Nephron progenitor cell (in vitro differentiated cells): ENCODE results near the gene TOM1L2.

Source experiments
- DNase-seq: peaks from one replicate; pipeline ENCODE4 v3.0.0; 2021
- H3K27ac Mint-ChIP-seq: 2 replicates; pipeline ENCODE4 v1.8.0; 2021; ENCODE audit warnings: mild to moderate bottlenecking, moderate library complexity, mixed read lengths
- H3K27me3 Mint-ChIP-seq: 2 replicates; pipeline ENCODE4 v1.8.0; 2021; ENCODE audit warnings: mild to moderate bottlenecking, low read depth, mixed read lengths; ENCODE audit not compliant: poor library complexity
- H3K36me3 Mint-ChIP-seq: 2 replicates; pipeline ENCODE4 v1.8.0; 2021; ENCODE audit warnings: low read depth, mixed read lengths
- H3K4me1 Mint-ChIP-seq: 2 replicates; pipeline ENCODE4 v1.8.0; 2021; ENCODE audit warnings: mixed read lengths
- H3K4me3 Mint-ChIP-seq: 2 replicates; pipeline ENCODE4 v1.8.0; 2021; ENCODE audit warnings: mild to moderate bottlenecking, moderate library complexity, mixed read lengths
- H3K9me3 Mint-ChIP-seq: 2 replicates; pipeline ENCODE4 v1.8.0; 2021; ENCODE audit warnings: mild to moderate bottlenecking, moderate library complexity, mixed read lengths
- TF ChIP-seq, protein P1 (sequence below): fragments of 200-600 bp; sonication (generic); IDR thresholded peaks from 2 replicates; pipeline ENCODE4 v1.5.0; 2021; ENCODE audit warnings: antibody characterized with exemption

Gene TOM1L2

GRCh38 chr17:17813725-17814095 lies 158.5 kb downstream of the TOM1L2 start:
- no peak for DNase-seq
- Mint-ChIP-seq H3K9me3 (no peaks in the 10 kb centered on the region), H3K27me3 (no peaks in the 10 kb centered on the region), H3K27ac (no peak overlapping the region), H3K4me1 (peaks cover 40% of the 10 kb centered on the region), H3K36me3 (peaks cover 4% of the 10 kb centered on the region), H3K4me3 (no peak overlapping the region)
- TF ChIP-seq, protein P1, sequence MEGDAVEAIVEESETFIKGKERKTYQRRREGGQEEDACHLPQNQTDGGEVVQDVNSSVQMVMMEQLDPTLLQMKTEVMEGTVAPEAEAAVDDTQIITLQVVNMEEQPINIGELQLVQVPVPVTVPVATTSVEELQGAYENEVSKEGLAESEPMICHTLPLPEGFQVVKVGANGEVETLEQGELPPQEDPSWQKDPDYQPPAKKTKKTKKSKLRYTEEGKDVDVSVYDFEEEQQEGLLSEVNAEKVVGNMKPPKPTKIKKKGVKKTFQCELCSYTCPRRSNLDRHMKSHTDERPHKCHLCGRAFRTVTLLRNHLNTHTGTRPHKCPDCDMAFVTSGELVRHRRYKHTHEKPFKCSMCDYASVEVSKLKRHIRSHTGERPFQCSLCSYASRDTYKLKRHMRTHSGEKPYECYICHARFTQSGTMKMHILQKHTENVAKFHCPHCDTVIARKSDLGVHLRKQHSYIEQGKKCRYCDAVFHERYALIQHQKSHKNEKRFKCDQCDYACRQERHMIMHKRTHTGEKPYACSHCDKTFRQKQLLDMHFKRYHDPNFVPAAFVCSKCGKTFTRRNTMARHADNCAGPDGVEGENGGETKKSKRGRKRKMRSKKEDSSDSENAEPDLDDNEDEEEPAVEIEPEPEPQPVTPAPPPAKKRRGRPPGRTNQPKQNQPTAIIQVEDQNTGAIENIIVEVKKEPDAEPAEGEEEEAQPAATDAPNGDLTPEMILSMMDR = no peak

- Mint-ChIP-seq H3K4me1 (peaks cover 37% of the 10 kb centered on the region), H3K36me3 (no peaks in the 10 kb centered on the region), H3K9me3 (no peaks in the 10 kb centered on the region), H3K27ac (no peak overlapping the region), H3K27me3 (no peaks in the 10 kb centered on the region), H3K4me3 (no peak overlapping the region)
- TF ChIP-seq, protein P1 = no peak
- DNase-seq = no peak
These were observed 159.0 kb downstream of the TOM1L2 start for GRCh38 chr17:17813055-17813724.

DNA sequence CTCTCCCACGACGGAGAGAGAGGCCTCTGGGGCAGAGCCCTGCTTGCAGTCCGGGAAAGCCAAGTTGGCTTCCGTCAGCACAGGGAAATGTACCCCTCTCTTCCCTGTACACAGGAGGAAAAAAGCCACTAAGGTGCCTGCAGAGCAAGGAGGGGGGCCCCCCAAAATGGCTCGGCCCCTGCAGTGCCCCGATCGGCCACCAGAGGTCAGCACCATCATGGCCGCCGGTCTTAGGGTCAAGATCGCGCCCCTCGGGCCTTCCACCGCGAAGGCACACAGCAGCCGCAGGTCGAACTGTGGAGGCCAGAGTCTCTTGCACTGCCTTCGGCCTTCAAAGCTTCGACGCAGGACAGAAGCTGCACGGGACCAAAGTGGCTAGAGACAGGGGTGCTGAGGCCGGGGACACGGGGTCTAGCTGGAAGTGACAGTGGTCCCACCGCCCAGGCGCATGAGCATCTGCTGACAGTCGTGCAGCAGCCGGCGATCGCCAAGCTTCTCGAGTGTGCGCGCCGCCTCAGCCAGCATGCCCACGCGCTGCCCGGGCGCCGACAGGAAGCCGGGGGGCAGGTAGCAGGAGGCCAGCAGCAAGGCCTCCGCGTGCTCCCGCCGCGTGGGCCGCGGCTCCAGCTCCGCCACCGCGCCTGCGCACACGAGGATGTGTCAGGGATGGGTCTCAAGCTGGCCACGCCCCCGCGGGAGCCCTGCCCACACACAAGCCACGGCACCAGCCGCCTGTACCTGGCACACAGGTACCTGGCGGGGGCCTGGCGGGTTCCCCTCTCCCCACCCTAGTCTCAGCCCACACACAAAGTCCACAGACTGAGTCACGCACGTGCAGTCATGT lies 159.8 kb downstream of the TOM1L2 start:
- H3K4me1 Mint-ChIP-seq = peaks cover 31% of the 10 kb centered on the region
- H3K27me3 Mint-ChIP-seq = no peaks in the 10 kb centered on the region
- H3K27ac Mint-ChIP-seq = peak overlapping the region; percentile 83
- H3K4me3 Mint-ChIP-seq = peak overlapping the region; percentile 65
- H3K36me3 Mint-ChIP-seq = peaks cover 4% of the 10 kb centered on the region
- DNase-seq = peak; percentile 90
- TF ChIP-seq, protein P1 = peak; percentile 100
- no peaks in the 10 kb centered on the region for H3K9me3 Mint-ChIP-seq

- H3K4me3 Mint-ChIP-seq = peak overlapping the region; percentile 65
- peak overlapping the region; percentile 83 for H3K27ac Mint-ChIP-seq
These were observed 160.6 kb downstream of the TOM1L2 start for GRCh38 chr17:17811381-17812210.

GRCh38 chr17:17810895-17811248 lies 161.3 kb downstream of the TOM1L2 start:
- TF ChIP-seq, protein P1 = no peak
- Mint-ChIP-seq H3K27ac (no peak overlapping the region), H3K9me3 (no peaks in the 10 kb centered on the region)

More at GRCh38 chr17:17811381-17812210, 160.6 kb downstream of the TOM1L2 start:
- TF ChIP-seq, protein P1 = no peak
- Mint-ChIP-seq H3K4me1 (peaks cover 35% of the 10 kb centered on the region), H3K36me3 (peaks cover 9% of the 10 kb centered on the region), H3K27me3 (no peaks in the 10 kb centered on the region), H3K9me3 (no peaks in the 10 kb centered on the region)
- DNase-seq = peak; percentile 58

More at GRCh38 chr17:17810895-17811248, 161.3 kb downstream of the TOM1L2 start:
- Mint-ChIP-seq H3K27me3 (no peaks in the 10 kb centered on the region), H3K36me3 (peaks cover 14% of the 10 kb centered on the region), H3K4me3 (peak overlapping the region; percentile 64), H3K4me1 (peaks cover 40% of the 10 kb centered on the region)
- DNase-seq = peak; percentile 42
